HG03565 (cell line): ENCODE data around the gene CAB39.

Experiments used
- ATAC-seq: cut with Tn5 transposase; IDR thresholded peaks from one replicate; pipeline ENCODE4 v1.9.1; 2021; ENCODE audit warnings: mild to moderate bottlenecking, moderate library complexity; ENCODE audit not compliant: unreplicated experiment

Gene CAB39

DNA sequence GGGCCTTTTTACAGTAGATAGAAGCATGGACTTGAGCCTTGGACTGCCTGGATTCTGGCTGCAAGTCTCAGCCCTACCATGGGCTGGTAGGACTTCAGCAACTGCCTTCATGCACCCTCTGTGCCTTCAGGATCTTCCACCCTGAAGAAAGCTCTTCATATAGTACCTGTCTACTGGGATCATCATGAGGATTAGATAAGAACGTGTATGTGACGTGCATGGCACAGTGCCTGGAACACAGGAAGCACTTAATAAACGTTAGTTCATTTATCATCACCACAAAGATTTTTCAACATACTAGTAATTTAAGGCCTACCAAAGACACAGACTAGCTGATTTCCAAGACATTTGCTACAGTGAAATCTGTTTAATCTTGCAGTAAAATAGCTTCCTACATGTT is 98.9 kb downstream of the CAB39 start:
- no peak for ATAC-seq

DNA sequence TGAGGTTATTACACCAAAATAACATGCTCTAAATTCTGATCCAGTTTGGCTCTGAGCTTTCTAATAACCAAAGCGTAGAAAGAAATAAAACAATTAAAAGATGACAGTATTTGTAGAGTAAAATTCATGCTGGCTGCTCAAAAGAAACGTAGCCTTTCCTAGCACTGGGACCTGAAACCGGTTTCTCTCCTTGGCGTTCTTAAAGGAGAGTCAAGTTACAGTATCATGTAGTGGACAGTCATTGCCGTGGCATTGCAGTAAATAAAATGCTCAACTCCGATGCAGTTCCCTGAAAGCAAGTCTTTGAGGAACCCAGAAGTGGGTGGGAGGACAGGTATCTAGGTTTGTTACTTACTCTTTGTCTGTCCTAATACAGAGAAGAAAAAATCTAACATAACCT is 99.4 kb downstream of the CAB39 start:
- no peak for ATAC-seq

DNA sequence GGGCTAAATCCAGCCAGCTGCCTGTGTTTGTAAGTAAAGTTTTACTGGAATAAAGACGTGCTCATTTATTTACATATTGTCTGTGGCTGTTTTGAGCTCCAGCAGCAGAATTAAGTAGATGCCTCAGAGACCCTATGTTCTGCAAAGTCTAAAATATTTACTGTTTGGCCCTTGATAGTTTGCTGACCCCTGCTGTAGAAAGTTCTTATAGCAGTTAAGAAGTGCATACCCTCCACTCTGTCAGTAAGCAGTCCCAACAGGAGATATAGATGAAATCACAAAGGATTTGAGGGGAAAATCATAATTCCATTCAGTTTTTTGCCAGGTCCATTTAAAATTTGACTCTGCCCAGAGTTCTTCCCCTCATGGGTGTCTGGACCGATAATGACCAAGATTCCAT is 102.0 kb downstream of the CAB39 start:
- no peak for ATAC-seq

DNA sequence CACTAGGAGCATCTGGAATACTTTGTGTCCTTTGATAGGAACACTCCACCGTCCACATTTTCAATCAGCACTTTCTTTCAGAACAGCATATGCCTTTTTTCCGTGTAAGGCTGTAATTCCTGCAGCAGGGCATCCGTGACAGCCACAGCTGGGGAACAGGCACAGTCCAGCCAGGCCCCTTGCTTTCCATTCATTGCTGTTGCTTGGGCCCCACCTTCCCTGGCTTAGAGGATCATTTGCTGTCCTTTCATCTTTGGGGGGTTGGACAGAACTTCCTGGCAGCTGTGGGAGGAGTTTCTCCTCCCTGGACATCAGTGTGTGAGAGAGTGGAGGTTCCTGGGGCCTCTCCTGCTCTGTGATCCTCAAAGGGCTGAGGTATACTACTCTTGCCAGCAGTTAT is 102.4 kb downstream of the CAB39 start:
- ATAC-seq = no peak

DNA sequence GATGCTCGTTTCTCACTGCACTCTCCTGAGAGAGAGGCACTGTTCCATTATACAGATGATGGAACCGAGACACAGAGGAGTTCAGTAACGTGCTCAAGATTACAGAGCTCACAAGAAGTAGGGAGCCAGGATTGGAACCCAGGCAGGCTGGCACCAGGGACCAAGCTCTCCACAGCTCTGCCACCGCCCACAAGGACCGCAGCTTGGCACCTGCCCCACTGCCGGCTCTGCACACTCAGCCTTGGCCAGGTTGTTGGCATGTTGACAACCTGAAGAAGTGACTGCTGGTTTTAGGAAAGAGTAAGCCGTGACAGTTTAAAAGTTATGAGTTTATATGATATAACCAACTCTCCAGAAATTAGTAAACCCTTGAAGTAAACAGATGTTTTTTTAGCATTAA is 104.1 kb downstream of the CAB39 start:
- ATAC-seq = no peak

DNA sequence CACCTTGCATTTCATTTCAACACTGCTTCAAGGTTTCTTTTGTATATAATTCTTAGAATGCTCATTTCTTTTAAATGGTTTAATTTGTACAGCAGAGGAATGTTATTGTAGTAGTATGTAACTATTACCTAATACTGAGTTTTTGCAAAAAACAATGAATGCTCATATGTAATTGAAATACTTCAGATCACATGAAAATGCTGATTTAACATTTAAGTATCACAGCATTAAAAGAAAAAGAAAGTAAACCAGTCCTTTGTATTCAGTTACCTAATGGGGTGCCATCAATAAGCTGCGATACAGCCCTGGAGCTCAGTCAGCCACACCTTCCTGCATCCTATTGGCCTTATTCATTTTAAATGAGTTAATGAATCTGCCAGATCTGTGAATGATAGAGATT is 106.8 kb downstream of the CAB39 start:
- ATAC-seq = no peak

DNA sequence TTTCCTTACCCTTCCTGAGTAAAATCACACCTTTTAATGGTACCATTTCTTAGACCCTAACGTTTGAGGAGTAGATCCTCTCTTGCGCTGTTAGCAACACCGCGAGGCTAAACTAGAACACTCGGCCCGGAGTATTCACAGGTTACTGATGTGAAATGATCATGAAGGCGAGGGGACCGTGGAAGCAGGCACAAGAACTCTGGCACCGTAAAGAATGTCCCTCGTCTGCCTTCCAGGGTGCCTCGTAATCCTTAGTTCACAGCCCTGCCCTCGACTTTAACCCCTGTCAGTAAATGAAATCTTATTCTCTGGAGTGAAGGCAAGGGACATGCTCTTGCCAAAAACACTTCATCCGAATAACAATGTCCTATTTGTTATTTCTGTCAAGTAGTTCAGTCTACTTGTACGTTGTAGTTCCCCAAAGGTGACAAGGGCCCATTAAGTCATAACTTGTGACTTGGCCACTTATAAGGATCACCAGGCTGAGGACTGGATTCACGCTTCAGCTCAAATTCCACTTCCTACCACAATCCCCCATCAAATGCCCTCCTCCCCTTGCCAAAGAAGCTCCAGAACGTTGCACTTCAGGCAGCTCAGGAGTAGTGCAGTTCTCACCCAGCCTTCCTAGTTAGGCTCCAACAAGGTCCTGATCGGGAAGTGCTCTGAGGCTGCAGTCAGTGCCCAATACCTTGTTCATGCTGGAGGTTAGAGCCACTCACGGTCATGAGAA is 108.8 kb downstream of the CAB39 start:
- no peak for ATAC-seq

DNA sequence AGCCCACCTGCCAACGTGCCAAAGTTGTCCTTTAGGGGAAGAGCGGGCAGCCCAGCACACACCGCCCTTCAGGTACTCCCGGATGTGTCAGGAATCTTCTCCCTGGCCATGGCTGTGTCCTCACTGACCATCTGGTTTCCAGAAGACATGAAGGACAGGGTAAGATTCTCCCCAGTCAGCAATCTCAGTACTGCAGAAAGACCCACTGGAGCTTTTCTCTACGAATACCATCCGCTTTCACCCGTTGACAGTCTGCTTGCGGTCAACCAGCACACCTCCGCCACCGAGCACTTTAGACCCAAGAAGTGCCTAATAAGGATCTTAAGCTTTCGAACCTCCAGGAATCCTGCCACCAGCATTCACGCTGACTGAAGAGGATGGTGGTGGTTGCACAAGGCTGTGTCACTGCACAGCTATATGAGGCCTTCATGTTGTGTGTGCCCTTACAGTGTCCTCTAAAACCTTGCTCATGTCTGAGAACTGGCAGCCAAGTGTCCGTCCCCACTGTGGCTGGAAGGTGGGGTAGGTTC is 109.4 kb downstream of the CAB39 start:
- ATAC-seq = no peak

DNA sequence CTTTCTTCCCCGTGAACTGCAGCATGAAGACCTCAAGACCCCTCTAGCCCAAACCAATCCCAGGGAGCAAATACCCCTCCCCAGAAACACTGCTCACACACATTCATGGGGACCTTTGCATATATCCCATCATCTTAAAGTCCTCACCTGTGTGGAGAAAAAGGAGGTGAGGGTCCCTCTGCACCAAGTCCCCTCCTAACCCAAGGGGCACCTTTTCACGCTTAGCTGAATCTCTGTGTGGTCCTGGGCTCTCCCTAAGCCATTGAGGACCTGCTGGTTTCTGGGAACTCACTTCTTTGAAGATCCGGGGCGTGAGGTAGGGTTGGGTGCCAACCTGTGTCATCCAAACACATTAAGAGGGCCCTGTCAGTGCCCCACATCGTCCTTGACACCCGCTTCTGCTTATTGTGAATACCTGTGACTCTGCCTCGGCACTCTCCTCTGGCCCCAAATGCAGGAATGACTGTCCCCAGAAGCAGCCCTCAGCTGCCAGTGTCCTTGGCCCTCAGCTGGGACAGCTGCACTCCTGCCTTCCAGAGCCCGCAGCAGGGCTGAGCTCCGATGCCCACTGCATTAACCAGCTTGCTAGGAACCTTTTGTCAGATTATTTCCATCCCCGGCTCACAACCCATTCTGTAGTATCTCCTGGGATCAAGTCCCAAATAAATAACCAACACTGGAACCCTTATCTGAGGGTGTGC is 110.8 kb downstream of the CAB39 start:
- no peak for ATAC-seq

DNA sequence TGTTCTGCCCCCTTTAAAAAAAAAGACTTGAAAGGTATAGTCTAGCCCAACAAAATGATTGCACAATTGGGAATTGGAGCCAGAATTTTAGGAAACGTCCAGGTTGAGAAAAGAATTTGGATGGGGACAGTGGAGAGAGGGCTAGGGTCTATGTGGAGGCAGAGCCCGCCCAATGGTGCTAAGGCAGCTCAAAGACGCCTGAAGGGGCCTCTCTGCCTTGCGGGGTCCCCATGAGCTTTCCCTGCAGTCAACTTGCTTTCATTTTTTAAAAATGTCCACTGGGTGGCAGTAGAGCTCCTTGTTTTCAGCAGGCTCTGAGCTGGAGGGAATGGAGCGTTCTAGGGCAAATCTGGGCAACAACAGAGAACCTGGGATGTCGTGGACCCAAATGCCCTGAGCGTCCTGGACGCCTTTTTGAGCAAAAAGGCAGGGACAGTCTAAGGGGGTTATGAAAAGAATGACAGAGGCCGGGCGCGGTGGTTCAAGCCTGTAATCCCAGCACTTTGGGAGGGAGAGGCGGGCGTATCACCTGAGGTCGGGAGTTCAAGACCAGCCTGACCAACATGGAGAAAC is 111.8 kb downstream of the CAB39 start:
- ATAC-seq = peak; percentile 56

DNA sequence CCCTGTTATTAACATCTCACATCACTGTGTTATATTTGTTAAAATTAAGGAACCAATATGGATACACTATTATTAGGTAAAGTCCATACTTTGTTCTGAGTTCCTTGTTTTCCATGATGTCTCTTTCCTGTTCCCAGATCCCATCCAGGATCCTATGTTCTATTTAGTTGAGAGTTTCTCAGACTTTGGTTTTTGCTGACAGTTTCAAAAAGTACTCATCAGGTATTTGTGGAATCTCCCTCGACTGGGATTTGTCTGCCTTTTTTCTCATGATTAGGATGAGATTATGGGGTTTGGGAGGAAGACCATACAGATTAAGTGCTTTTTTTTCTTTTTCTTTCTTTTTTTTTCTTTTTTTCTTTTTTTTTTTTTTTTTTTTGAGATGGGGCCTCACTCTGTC is 112.7 kb downstream of the CAB39 start:
- ATAC-seq = no peak

DNA sequence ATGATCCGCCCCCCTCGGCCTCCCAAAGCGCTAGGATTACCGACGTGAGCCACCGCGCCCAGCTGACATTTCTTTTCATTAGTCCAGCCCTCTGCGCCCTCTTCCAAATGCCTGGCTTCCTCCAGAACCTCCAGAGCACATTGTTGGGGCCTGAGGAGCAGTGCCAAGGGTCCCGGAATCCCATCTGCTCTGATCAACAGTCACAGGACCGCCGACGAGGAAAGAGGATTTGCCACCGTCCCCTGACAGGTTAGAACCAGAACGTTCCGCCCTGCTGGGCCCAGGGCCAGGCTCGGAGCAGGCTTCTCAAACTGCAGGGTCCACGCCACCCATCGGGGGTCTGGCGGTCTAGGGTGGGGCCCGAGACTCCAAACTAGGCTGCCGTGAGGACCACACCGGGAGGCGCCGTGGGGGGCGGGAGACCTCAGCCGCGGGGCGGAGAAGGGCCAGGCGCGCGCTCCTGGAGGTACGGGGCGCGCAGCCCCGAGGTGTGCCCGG is 115.2 kb downstream of the CAB39 start:
- no peak for ATAC-seq

DNA sequence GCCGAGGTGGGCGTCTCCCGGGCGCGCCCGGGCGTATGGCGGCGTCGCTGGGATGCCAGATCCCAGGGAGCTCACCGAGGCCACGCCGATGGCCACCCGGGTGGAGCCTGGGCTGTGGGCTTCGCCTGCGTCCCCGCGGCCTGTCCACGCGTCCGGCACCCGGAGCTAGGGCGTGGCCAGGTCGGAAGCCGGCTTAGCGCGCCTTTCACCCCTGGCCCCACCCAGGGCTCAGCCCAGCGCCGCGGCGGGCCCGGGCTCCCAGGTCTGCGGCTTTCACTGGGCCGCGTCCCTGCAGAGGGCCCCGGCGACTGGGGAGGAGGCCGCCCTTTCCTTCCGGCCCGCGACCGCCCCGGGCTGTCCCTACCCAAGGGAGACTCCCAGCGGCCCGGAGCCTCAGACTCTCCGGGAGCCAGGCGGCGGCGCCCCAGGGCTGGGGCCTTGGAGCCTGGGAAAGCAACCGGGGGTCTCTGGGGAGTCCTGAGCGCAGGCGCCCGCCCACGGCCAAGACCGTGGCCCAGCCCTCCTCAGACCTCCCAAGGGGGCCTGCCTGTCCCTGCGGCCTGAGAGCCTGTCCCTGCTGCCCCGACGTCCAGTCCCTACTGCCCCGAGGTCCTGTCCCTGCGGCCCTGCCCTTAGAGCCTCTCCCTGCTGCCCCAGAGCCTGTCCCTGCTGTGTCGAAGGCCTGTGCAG is 115.8 kb downstream of the CAB39 start:
- no peak for ATAC-seq

DNA sequence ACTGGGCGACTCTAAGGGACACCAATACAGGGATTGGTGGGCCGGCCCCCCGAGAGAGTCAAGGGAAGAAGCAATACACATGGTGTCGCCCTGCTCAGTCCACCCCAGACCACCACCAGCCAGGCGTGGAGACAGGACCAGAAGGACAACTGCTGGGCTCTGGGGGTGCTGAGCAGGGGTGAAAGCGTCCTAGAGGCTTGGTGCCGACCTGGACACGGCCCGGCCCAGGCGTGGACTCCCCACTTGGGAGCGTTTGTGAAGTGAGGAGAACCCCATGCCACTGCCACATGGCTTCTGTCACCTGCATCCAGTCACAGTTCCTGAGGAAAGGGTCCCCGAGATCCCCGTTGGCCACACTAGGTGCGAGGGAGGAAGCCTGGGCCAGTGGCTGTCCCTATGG is 116.7 kb downstream of the CAB39 start:
- ATAC-seq = no peak

DNA sequence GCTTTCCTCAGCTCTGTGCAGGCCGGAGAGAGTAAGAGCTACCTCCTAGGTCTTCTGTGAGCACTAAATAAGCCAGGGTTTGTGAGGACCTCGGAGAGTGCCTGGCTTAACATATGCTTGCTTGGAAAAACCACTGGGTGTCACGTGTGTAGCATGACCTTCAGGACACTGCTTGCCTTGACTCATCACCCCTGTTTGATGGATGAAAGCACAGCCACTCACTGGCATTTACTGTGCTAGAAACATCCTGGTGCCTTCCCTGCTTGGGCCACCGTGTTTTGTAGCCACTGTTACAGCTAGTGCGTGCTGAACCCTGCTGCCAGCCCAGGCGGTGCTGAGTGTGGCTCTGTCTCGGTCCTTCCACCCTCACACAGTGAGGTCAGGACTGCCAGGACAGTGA is 117.3 kb downstream of the CAB39 start:
- ATAC-seq = no peak

DNA sequence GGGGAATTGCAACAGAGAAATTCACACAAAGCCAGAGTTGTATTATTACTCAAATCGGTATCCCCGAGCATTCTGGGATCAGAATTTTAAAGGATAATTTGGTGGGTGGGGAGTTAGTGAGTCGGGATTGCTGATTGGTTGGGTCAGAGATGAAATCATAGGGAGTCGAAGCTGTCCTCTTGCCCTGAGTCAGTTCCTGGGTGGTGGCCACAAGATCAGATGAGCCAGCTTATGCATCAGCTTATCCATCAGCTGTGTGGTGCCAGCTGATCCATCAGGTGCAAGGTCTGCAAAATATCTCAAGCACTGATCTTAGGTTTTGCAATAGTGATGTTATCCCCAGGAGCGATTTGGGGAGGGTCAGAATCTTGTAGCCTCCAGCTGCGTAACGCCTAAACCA is 117.8 kb downstream of the CAB39 start:
- ATAC-seq = no peak

DNA sequence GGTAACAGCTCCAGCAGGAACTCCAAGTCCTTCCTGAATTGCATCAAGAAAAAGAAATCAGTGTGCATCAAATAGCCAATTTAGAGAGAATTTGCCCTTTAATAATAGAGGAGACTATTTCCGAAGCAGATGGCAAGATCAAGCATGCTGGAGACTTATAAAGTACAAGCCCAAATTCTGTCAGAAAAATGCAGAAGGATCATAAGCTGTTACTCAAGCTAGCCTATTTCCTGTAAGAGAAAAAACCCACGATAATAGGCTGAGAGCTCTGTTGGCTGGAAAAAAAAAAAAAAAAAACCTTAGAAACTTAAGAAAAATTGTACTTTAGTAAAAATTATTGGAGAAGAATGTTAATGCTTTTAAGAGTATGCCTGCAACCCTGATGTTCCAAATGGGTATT is 127.7 kb downstream of the CAB39 start:
- no peak for ATAC-seq

DNA sequence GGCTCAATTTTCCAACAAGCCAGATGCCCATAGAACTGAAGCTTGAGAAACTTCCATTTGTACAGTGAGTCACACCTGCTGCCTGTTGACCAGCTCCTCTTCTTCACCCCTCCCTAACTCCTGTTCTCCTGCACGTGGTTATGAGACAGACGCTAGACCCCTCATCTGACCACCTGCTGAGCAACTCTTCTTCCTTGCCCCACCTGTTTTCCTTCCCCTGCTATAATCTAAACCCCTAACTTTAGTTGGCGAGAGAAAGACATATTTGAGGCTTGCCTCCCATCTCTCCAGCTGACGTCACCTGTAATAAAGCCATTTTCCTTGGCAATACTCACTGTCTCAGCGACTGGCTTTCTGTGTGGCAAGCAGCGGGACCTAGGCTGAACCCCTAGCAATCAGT is 129.8 kb downstream of the CAB39 start:
- no peak for ATAC-seq

DNA sequence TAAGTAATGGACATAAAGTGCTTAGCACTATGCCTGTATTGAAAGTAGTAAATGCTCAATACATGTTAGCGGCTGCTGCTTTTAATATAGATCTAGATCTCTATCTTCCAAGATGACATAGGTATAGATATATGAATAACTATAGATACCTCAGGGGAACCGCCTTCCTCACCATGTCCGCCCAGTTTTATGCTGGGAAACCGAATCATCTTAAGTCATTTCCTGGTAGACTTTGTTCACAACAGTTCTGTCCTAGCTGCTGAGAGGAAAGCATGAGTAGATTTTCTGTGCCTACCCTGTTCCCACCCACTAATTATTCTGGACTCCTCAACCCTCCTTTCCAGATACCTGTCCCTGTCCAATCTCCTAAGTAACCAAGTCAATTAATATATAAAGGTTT is 130.5 kb downstream of the CAB39 start:
- no peak for ATAC-seq

DNA sequence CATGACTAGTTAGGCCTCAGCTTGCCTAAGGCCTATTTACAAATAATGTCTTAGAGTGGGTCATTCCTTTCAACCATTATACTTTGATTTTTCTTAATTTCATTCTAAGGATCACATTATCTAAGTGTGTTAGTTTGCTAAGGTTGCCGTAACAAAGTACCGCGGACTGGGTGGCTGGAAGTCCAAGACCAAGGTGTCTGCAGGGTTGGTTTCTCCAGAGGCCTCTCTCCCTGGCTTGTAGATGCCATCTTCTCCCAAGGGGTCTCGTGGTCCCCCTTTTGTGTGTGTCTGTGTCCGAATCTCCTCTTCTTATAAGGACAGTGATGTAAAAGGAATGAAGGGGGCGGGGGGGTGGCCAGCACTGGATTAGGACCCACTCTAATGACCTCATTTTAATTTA is 133.7 kb downstream of the CAB39 start:
- ATAC-seq = no peak

DNA sequence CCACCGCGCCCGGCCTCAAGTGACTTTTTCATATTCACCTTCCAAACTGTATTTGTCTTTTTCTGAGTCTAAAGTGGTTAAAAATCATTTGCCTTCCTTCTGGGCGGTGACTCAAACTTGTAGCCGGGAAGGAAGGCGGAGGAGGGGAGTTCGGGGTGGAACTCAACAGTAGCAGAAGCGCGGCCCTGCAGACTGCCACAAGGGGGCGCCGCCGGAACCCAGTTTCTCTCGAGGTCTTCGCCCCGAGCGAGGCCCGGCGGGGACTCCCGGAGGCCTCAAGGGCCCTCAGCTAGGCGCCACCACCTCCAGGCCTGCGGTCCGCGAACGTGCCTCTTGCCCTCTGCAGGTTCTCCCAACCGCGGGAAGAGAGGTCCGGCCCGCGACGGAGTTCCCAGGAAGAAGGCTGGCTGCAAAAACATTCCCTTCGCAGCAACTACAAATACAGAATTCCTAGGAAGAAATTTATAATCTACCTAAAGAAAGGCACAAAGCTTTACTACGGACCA is 135.3 kb downstream of the CAB39 start:
- no peak for ATAC-seq
